GM18519 (cell line): ENCODE results near the gene CIRBP.

Experiments
- ATAC-seq: cut with Tn5 transposase; IDR thresholded peaks from one replicate; pipeline ENCODE4 v1.9.1; 2021; ENCODE audit warnings: mild to moderate bottlenecking, moderate library complexity; ENCODE audit not compliant: unreplicated experiment, low FRiP score

Gene CIRBP

GRCh38 chr19:1269065-1269477, at the start of gene CIRBP:
CIRBP (plus strand) TSS chr19:1269332; CDS start chr19:1270934, 1,602 bp downstream.
- peak; percentile 32 for ATAC-seq

- ATAC-seq: no peak
Observed at GRCh38 chr19:1219786-1220476, 49.2 kb upstream of the CIRBP start.

DNA sequence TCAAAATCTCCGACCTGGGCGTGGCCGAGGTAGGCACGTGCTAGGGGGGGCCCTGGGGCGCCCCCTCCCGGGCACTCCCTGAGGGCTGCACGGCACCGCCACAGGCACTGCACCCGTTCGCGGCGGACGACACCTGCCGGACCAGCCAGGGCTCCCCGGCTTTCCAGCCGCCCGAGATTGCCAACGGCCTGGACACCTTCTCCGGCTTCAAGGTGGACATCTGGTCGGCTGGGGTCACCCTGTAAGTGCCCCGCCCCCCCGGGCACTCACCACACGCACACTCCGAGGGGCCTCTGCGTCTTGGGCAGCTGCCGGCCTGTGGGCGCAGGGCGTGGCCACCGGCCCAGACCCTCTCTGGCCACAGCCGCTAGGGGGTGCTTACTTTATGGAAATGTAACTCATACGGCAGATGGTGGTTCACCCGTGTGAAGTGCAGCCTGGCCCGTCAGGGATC, 48.6 kb upstream of the CIRBP start:
- no peak for ATAC-seq

- no peak for ATAC-seq
Observed at GRCh38 chr19:1220976-1221903, 47.9 kb upstream of the CIRBP start.

DNA sequence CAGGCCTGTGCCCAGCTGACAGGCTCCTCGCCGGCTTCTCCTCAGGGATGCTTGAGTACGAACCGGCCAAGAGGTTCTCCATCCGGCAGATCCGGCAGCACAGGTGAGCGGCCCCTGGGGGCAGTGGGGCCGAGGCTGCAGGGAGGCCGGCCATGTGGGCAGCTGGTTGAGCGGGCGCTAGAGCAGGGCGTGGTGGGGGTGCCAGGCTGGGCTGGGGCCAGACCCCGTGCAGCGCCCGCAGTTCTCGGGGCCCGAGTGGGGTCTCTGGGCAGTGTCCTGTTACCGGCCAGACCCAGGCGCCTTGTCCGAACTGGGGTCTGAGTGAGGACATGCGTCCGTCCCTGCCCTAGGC, 47.3 kb upstream of the CIRBP start:
- ATAC-seq: no peak

GRCh38 chr19:1222394-1222793, 46.7 kb upstream of the CIRBP start:
- ATAC-seq: no peak

DNA sequence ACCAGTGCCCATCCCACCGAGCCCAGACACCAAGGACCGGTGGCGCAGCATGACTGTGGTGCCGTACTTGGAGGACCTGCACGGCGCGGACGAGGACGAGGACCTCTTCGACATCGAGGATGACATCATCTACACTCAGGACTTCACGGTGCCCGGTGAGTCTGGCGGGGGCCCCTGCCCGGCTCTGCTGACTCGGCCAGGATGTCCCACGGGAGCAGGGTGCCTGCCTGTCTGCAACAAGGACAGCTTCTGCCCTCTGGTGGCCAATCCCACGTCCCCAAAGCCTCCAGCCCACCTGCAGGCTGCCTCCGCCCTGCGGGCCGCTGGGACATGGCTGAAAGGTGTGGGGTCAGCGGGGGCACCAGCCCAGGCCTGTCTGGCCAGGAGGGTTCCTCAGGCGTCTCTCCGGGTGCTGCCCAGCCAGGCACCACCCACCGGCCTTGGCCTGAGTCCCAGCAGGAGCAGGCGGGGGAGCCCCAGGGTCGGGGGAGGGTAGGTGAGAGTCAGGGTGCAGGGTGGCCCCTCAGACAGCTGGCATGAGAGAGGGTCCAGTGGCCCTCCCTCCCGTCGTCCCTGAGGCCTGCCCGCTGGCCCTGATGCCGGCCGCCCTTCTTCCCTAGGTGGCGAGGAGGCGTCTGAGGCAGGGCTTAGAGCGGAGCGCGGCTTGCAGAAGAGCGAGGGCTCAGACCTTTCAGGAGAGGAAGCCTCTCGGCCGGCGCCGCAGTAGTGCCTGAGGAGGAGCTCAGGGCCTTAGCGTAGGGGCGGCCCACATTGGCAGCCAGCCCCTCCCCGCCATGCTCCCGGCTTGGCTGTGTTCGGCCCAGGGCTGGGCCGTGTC, 45.9 kb upstream of the CIRBP start:
- ATAC-seq: no peak

- no peak for ATAC-seq
Observed at GRCh38 chr19:1224047-1224825, 44.9 kb upstream of the CIRBP start.

DNA sequence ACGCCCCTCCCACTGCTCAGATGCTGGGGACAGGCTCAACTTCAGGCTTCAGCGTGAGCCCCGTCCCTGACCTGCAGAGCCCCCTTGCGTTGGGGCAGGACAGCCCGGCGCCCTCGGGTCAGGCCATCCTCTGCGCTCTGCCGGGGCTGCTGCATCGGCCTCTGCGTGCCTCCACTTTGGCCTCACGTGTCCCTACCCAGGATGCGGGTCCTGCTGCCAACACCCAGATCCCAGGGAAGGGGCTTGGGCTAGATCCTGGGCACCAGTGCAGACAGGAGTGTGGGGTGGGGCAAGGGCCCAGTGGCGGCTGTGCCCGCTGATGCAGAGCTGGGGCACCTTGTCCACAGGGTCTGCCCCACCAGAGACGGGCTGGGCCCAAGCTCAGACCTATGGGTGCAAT, 44.3 kb upstream of the CIRBP start:
- ATAC-seq: no peak

DNA sequence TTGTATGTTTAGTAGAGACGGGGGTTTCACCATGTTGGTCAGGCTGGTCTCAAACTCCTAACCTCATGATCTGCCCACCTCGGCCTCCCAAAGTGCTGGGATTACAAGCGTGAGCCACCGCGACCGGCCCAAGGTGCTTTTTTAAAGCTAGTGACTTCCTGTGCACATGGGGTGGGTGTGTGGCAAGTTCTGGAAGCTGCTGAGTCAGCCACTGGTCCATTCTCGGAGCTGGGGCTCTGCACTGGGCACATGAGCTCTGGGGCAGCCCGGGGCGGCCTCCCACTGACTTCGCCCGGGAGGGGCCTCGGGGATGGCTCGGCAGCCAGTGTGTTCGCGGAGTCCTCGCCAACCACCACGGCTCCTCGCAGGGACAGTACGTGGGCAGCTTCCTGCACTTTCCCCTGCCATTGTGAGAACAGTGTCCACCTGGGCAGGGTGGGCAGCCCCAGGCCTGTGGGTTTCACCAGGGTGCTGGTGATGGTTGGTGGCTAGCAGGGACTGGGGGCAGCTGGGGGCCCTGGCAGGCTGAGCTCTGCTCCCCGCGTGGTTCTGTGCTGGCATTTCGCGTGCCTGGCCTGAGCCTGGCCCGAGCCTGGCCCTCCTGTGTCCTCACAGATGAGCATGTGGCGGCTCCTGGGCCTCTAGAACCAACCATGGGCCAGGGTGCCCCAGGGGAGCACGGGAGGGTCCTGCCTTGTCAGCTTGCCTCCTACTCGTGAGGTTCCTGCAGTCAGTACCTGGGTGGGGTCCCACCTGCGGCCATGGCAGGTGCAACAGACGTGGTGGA, 43.5 kb upstream of the CIRBP start:
- no peak for ATAC-seq

DNA sequence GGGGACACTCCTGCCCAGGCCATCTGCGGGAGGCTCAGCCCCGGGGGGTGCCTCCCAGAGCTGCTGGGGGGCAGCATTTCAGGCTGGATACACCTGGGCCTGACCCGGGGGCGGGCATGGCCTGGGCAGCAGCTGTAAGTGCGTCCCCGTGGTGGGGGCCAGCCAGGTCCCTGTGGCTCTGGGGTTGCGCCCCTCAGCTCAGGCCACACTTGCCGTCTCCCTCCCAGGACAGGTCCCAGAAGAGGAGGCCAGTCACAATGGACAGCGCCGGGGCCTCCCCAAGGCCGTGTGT, 43.0 kb upstream of the CIRBP start:
- ATAC-seq: no peak

- no peak for ATAC-seq
Observed at GRCh38 chr19:1226522-1227303, 42.4 kb upstream of the CIRBP start.

DNA sequence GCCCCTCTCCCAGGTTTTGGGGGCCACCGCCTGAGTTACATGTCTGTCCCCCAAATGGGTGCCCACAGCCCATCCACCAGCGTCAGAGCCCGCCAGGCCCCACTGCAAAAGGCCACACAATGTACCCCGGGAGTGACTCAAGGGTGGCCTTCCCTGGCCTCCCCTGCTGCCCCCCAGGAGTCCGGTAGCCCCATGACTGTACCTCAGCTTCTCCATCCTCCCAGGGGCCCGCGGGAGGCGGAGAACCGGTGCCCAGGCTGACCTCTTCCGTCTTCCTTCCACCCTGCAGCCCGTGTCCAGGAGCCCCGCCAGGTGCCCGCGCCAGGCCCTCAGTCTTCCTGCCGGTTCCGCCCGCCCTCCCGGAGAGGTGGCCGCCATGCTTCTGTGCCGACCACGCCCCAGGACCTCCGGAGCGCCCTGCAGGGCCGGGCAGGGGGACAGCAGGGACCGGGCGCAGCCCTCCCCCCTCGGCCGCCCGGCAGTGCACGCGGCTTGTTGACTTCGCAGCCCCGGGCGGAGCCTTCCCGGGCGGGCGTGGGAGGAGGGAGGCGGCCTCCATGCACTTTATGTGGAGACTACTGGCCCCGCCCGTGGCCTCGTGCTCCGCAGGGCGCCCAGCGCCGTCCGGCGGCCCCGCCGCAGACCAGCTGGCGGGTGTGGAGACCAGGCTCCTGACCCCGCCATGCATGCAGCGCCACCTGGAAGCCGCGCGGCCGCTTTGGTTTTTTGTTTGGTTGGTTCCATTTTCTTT, 41.7 kb upstream of the CIRBP start:
- ATAC-seq: no peak

- no peak for ATAC-seq
Observed at GRCh38 chr19:1228161-1228957, 40.8 kb upstream of the CIRBP start.

GRCh38 chr19:1229056-1229923, 39.8 kb upstream of the CIRBP start:
- no peak for ATAC-seq
